Mesenteric fat pad (tissue), 1 donor: ENCODE results near the gene SLC29A4. TPM values are rescaled to one million over a fixed set of nuclear protein-coding genes. Genes with fewer than 3 reads are reported as not detected.

Source experiments
- DNase-seq: peaks from one replicate; pipeline ENCODE4 v3.0.0-alpha.2; 2020; ENCODE audit warnings: low spot score
- total RNA-seq: library from RNA; stranded (reverse); fragmentation: NEBNext Ultra II Directional; extraction: Animal tissue kit (Norgen Biotek cat#: 25700); gene quantifications from one replicate; pipeline ENCODE4 v1.2.1, GENCODE V29; 2021
- donor health status: DM: yes; HTN: yes; CAD: no.

The SLC29A4 gene
- total RNA-seq, 1 donor from 2014 or later = 38.2 TPM

DNA sequence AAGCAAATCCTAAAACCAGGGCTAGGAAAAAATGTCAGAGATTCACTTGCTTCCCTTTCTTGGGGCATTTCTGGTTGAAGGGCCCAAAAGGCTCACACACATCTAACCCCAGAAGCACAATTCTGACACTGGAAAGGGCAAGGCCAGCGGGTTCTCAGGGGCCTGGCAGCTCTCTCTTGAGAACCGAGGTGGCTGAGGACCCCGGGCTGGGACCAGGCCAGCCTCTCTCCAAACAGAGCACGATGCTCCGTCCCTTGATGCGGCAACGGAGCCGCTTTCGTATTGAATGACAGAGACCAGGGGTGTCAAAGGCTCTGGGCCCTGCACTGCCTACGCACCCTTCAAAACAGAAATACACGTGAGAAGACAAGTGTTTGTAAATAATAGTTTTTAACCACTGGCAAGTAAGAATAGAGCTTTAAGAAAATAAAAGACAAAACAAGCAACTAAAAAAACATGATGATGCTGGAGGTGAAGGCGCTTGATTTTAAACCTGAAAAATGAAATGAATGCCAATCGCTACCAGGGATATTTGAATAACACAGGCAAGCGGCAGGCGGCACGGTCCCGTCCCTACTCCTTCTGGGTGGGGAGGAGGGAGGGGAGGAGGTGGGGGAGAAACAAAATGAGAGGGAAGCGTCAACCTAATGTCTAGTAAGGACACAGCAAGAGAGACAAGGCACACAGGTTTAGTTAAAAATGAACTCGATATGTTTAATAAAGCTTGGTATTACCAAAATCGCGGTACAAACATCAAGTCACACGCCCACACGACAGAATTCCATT is 68.0 kb downstream of the SLC29A4 start:
- no peak for DNase-seq

- DNase-seq = no peak
Measured at GRCh38 chr7:5351507-5352265, 68.9 kb downstream of the SLC29A4 start.

GRCh38 chr7:5352440-5353010 is 69.8 kb downstream of the SLC29A4 start:
- no peak for DNase-seq

DNA sequence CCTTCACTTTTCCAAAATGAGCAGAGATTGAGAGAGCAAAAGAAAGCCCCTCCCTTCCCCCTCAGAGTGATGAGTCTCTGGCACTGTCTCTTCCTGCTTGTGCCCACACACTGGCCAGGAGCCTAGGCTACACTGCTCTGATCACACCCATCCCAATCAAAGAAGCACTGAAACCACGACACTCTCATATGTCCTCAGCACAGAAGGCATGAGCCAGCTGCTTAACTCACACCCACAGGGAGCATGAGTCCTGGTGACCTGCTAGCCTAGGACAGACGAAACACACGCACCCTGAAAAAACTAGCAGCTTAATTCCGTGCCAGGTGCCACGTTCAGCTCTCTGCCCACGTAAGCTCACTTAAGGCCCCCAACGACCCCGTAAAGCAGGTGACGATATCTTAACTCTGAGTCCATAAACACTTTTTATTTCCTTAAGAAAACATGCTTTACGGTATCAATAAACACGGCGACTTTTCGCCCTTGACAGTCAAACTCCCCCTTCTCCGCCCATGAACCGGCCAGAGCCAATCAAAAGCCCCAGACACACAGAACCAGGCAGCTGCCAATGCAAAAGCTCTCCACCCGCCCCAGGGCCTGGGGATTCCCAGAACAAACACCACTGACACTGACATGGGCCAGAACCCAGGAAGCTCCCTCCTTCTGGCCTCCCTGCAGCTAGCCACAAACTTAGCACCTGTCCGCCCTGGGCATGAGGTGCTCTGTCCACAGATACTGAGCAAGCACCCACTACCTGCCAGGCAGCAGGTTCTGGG is 71.9 kb downstream of the SLC29A4 start:
- DNase-seq = no peak

Other genes with a start within 250 kb of the SLC29A4 start
- 9.8 TPM for gene RBAK, start 237.1 kb upstream of the SLC29A4 start, total RNA-seq
- 65.9 TPM for gene WIPI2, start 92.7 kb upstream of the SLC29A4 start, total RNA-seq
- gene TNRC18, start 140.9 kb downstream of the SLC29A4 start, total RNA-seq = 69.4 TPM
- 11.4 TPM for gene FBXL18, start 230.9 kb downstream of the SLC29A4 start, total RNA-seq
- gene ACTB, start 247.7 kb downstream of the SLC29A4 start, total RNA-seq = 4,206 TPM